Retina (tissue), 1 donor: ENCODE results near the gene TNFAIP8L1.

Source experiments
- DNase-seq: peaks from one replicate; pipeline ENCODE4 v3.0.0-alpha.2; 2016

Gene TNFAIP8L1

DNA sequence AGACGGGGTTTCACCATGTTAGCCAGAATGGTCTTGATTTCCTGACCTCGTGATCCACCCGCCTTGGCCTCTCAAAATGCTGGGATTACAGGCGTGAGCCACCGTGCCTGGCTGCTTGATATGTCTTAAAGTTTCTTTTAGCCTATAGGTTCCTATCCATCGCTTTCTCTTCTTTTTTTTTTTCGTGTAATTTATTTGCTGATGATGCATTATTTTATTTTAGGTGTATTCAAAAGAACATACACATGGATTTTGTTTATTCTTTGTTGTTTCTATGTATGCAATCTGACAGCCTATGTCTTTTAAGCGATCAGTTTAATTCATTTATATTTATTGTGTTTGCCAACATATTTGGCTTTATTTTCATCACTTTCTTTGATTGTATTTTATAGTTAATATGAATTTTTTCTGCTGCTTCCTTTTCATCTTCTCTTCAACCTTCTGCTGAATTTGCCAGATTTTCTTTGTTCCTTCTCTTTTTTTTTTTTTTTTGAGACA is 26.0 kb upstream of the TNFAIP8L1 start:
- no peak for DNase-seq

DNA sequence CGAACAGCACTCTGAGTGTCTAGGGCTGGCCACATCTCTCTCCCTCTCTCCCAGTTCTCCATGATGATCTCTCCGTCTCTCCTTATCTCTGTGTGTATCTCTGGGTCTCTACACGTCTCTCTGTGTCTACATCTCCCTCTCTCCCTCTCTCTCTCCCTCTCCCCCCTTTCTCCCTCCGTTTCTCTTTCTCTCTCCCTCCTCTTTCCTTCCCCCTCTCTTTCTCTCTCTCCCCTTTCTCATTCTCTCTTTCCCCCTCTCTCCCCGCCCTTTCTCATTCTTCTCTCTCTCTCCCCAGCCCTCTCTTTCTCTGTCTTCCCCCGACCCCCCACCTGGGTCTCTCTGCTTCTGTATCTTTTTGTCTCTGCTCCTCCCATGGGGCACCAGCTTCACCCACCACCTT is 21.3 kb upstream of the TNFAIP8L1 start:
- DNase-seq: no peak

DNA sequence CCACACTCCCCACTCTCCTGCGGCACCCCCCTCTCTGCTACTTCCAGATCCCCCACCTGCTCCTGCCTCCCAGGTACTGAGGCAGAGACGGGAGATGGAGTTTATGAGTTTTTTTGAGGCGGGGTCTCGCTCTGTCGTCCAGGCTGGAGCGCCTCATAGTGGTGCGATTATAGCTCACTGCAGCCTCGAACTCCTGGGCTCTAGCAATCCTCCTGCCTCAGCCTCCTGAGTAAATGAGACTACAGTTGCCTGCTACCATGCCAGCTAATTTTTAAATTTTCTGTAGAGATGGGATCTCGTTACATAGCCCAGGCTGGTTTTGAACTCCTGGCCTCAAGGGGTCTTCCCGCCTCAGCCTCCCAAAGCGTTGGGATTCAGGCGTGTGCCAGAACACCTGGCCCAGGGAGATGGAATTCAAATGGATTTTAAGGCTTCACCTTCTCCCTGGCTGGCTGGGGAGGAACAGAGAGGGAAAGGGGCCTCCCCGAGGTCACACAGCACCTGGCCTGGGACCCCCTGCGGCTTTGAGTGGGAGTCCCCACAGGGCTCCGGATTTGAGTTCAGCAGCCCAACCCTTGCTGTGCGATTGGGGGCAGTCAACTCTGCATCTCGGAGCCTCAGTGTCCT is 19.5 kb upstream of the TNFAIP8L1 start:
- no peak for DNase-seq

GRCh38 chr19:4620675-4621074 is 18.6 kb upstream of the TNFAIP8L1 start:
- DNase-seq: no peak

DNA sequence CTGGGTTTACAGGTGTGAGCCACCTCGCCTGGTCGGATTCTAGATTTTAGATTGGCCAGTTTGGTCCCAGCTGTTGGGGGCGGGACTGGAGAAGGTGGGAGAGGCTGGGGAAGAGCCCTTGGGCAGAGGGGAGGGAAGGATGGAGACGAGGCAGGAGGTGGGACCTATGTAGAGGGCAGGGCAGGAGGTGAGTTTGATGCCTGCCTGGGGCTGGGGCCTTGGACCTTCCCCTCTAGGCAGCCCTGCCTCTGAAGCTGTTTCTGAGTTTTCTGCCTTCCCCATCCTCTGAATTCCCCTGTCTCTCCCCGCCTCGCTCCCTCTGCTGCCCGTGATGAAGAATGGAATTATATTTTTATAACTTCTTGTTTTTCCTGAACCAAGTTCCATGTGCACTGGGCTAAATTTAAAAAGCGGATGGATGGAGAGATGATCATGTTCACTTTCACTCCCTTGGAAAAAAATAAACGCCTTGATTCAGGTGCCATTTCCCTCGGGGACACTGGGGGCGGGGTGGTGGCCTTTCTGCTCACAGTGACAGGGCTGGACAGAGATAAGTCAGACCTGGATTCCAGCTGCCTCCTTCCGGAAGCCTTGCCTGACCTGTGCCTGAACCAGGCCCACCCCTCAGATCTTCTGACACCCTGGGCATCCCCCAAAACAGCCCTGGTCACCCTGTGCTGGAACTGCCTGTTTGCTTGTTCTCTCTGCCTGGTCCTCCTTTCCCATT is 16.5 kb upstream of the TNFAIP8L1 start:
- DNase-seq: no peak

DNA sequence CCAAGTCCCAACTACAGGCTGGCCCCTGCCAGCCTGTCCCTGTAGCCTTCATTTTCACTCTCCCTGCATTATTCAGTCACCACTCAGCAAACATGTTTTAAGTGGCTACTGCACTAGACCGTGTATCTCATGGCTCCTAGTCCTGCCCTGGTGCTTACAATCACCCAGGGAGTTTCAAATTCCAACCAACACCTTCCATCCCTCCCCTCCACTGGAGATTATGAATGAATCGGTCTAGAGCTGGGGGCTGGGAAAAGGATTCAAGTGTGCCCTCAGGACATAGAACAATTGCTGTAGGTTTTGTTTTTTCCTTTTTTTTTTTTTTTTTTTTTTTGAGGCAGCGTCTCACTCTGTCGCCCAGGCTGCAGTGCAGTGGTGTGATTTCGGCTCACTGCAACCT is 15.0 kb upstream of the TNFAIP8L1 start:
- no peak for DNase-seq

DNA sequence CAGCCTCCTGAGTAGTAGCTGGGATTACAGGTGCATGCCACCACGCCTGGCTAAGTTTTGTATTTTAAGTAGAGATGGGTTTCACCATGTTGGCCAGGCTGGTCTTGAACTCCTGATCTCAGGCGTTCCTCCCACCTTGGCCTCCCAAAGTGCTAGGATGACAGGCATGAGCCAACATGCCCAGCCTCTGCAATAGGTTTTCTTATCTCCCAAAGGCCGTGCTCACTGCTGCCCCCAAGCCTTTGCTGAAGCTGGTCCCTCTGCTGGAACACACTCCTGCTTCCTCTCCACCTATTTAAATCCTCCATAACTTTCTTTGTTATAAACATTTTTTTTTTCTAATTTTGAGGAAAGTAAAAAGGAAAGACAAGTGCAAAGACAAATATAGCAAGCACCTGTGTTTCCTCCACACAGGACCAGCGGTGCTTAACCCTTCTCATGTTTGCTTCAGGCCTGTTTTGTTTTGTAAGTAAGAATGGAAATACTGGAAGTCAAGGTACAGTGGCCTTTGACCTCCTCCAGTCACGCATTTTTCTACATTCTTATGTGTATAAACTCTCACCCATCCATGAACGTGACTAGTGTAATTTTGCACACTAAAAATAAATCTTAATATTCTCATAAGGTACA is 14.5 kb upstream of the TNFAIP8L1 start:
- DNase-seq: no peak

- DNase-seq: peak; percentile 60
Observed at GRCh38 chr19:4633140-4633967, 6.0 kb upstream of the TNFAIP8L1 start.

DNA sequence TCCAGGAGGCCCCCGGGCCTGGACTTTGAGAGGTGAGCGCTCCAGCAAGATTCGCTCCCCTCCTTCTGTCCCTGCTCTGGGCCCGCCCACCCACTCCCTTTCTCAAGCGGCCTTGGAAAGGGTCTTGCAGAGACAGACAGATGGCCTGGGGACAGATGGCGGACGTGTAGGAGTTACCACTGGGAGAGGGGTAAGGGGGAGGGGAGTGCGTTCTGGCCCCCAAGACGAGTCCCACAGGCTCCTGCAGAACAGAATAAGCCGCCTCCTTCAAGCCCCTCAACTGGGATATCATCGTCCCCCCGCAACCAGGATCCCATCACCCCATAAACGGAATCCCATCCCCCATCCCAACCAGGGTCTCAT is 3.6 kb upstream of the TNFAIP8L1 start:
- DNase-seq: no peak

- DNase-seq: peak; percentile 92
Observed at GRCh38 chr19:4636151-4636717, 3.1 kb upstream of the TNFAIP8L1 start.

DNA sequence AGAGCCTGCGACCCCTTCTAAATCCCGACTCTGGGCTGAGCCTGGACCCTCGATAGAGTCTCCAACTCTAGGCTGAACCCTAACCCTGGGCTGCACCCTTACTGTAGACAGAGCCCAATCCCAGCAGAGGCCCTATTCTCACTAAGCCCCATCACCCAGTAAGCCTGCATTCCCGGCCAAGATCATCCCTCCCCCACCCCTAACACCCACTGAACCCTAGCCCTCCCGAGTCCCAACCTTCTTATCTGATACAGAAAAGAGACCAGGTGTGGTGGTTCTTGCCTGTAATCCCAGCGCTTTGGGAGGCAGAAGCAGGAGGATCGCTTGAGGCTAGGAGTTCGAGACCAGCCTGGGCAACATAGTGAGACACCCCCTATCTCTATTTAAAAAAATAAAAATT is 2.6 kb upstream of the TNFAIP8L1 start:
- no peak for DNase-seq

GRCh38 chr19:4638317-4638716 is 999 bp upstream of the TNFAIP8L1 start:
- no peak for DNase-seq

DNA sequence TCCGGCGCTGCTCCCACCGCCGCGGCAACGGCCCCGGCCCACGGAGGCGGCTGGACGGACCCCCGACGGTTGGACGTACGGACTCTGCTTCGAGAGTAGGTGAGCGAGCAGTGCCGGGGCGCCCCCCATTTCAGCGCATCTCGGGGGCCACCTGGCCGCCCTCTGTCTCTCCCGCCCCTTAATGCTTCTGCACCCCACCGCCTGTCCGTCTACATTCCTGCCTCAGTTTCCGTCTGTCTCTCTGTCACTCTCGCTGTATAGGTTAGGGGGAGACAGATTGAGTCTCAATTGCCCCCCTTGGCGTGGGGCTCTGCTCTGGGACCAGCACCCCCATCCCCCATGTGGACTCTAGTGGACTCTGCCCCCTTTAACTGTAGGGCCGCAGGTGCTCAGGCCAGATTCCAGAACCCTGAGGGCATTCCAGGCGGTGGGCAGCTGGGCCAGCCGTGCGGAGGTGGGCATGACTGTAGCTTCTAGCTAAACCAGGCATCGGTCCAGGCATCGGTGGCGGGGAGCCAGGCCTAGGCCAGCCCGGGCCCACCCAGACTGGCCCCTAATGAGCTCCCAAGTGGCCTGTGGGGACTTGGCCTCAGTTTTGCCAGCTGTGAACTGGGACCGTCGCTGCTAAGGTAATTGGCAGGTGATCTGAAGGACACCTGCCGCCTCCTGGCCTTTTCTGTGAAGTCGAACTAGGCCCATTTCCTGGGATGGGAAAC is 373 bp downstream of the TNFAIP8L1 start:
- DNase-seq: no peak

DNA sequence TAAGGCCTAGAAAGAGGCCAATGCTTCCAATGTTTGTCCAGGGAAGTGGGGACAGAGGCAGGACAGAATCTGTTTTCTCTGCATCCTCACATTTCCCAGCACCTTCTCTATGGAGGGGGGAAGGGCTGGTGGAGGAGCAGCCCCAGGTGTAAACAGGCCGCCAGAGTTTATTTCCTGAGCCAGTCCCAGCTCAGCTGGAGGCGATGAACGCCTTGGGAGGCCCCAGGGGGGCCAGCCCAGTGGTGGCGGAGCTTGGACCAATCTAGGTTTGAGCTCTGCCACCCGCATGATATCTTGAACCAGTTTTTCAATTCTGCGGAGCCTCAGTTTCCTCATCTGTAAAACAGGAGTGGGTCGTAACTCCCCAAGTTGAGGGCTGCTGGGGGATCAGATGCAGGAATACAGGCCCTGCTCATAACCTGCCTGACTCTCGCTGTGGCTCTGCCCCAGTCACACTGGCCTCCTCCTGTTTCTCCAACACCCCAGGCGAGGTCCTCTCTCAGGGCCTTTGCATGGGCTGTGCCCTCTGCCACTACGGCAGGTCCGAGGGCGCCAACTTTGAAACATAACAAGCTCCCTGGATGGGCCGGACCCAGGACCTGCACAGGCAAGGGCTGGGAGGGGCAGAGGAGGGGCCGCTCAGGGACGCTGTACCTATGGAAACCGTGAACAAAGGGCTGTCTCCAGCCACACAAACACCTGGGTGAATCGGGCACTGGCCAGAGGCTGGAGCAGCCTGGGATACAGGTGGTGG is 1.1 kb downstream of the TNFAIP8L1 start:
- no peak for DNase-seq

DNA sequence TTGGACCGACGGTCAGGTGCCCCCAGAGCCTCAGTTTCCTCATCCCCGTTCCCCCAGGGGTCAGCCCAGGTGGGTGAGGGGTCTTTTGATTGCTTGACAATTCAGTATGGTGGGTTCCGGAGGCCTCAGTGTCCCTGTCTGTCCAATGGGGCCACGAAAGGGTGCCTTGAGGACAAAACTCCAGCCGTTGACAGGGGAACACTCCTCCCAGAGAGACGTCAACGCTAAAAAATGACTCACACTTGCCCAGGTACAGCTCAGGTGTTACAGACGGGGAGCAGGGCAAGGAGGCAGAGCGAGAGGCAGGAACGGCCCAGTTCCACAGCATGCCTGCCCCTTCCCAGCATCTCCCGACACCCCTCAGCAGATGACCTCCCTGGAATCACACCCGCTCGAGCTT is 1.8 kb downstream of the TNFAIP8L1 start:
- DNase-seq: no peak

DNA sequence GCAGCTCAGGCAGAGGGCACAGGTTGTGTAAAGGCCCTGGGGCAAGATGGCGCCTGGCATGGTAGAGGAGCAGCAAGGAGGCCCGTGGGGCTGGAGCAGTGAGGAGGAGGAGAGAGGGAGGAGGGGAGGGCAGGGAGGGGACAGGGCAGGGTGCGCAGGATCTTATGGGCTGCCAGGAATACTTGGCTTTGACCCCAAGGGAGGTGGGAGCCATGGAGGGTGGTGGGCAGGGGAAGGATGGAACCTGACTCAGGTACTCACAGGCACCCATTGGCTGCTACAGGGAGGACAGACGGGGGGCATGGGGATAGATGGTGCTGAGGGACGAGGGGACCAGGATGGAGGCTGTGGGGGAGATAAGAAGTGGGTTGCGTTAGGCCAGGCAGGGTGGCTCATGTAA is 3.3 kb downstream of the TNFAIP8L1 start:
- no peak for DNase-seq

GRCh38 chr19:4645718-4646117 is 6.4 kb downstream of the TNFAIP8L1 start:
- no peak for DNase-seq

GRCh38 chr19:4647676-4648644 is 8.6 kb downstream of the TNFAIP8L1 start:
- no peak for DNase-seq

DNA sequence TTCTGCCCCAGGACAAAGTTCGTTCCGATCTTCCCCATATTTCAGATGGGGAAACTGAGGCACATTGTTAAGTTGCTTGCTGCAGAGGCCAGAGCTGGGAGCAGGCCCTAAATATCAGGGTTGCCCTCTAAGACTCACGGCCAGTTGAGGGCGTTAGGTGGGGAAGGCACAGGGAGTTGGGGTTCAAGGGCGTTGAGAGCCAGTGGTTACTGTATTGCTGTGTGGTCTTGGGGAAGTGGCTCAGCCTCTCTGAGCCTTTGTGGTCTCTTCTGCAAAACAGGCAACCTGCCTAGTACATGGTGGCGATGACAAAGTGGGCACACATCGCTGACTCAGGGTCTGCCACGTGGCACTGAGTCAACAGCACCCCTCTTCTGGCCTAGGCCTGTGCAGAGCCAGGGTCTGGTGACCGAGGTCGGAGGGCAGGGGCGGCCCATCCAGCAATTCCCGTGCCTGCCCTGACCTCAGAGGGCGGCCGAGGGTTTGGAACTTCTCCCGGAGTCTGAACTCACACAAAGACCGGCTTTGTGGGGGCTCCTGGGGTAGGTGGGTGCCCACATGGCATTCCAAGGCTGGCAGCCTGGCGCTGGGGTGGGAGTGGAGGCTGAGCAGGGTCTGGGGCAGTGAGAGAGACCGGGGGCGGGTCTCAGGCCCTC is 10.2 kb downstream of the TNFAIP8L1 start:
- DNase-seq: no peak

- no peak for DNase-seq
Observed at GRCh38 chr19:4650159-4650558, 10.8 kb downstream of the TNFAIP8L1 start.
